Endodermal cell (in vitro differentiated cells): ENCODE results near the gene NKD2. TPM values are rescaled to one million over a fixed set of nuclear protein-coding genes. Genes with fewer than 3 reads are reported as not detected.

Experiments used
- DNase-seq: peaks from one replicate; pipeline ENCODE4 v3.0.0-alpha.2; 2017
- H3K27ac ChIP-seq: 2 replicates; pipeline ENCODE4 v1.5.1; 2013; ENCODE audit warnings: mild to moderate bottlenecking, low read depth, low read length, moderate library complexity
- H3K27me3 ChIP-seq: 2 replicates; pipeline ENCODE4 v1.6.1; 2013; ENCODE audit warnings: mild to moderate bottlenecking, low read length, moderate library complexity; ENCODE audit not compliant: insufficient read depth, control insufficient read depth, poor library complexity, severe bottlenecking
- H3K36me3 ChIP-seq: 2 replicates; pipeline ENCODE4 v1.7.0; 2013; ENCODE audit warnings: mild to moderate bottlenecking, low read length, moderate library complexity; ENCODE audit not compliant: control insufficient read depth, insufficient read depth
- H3K4me1 ChIP-seq: one replicate; pipeline ENCODE4 v1.7.0; 2013; ENCODE audit warnings: low read length; ENCODE audit not compliant: control insufficient read depth, insufficient read depth
- H3K4me3 ChIP-seq: 2 replicates; pipeline ENCODE4 v1.5.1; 2013; ENCODE audit warnings: mild to moderate bottlenecking, low read length, moderate library complexity
- H3K9ac ChIP-seq: 2 replicates; pipeline ENCODE4 v1.6.1; 2013; ENCODE audit warnings: mild to moderate bottlenecking, low read length, moderate library complexity; ENCODE audit not compliant: poor library complexity, severe bottlenecking; ENCODE audit errors: extremely low read depth
- H3K9me3 ChIP-seq: 2 replicates; pipeline ENCODE4 v1.6.1; 2013; ENCODE audit warnings: mild to moderate bottlenecking, low read length, moderate library complexity; ENCODE audit not compliant: control insufficient read depth
- H3K27ac Mint-ChIP-seq: 2 replicates; pipeline ENCODE4 v1.8.0; 2020; ENCODE audit warnings: mixed read lengths
- H3K27me3 Mint-ChIP-seq: 2 replicates; pipeline ENCODE4 v1.8.0; 2021; ENCODE audit warnings: mild to moderate bottlenecking, mixed read lengths; ENCODE audit not compliant: insufficient read depth
- H3K36me3 Mint-ChIP-seq: 2 replicates; pipeline ENCODE4 v1.8.0; 2020; ENCODE audit warnings: low read depth, mixed read lengths
- H3K4me1 Mint-ChIP-seq: 2 replicates; pipeline ENCODE4 v1.8.0; 2020; ENCODE audit warnings: mixed read lengths
- H3K4me3 Mint-ChIP-seq: 2 replicates; pipeline ENCODE4 v1.8.0; 2020; ENCODE audit warnings: mild to moderate bottlenecking, moderate library complexity, mixed read lengths
- H3K9me3 Mint-ChIP-seq: 2 replicates; pipeline ENCODE4 v1.8.0; 2020; ENCODE audit warnings: mild to moderate bottlenecking, mixed read lengths
- WGBS, 2 experiments: methylation state at CpG; one replicate each; pipeline versions ENCODE4 v1.1.5 to v1.1.7; 2013; ENCODE audit warnings: missing lambda C conversion rate in 2 of 2, mixed read lengths in 1 of 2; ENCODE audit not compliant: insufficient coverage in 1 of 2, insufficient read length in 1 of 2; 5-methylcytosine and 5-hydroxymethylcytosine counted together
- total RNA-seq, 2 donors: library from RNA; stranded (reverse); fragmentation: NEBNext Ultra II Directional in 1 of 2; extraction: Animal tissue kit (Norgen Biotek cat#: 25700) in 1 of 2; gene quantifications; 2 replicates in 1 of 2; 3 replicates in 1 of 2; pipeline ENCODE4 v1.2.1, GENCODE V29; 2021
- TF ChIP-seq, protein P1 (sequence below): fragments of 200-600 bp; sonication (generic); conservative IDR thresholded peaks from 2 replicates; pipeline ENCODE4 v1.5.0; 2021; ENCODE audit warnings: antibody characterized with exemption, mild to moderate bottlenecking

NKD2 gene
- total RNA-seq, 2 donors from 2014 or later, result 11.2 to 13.9 TPM

DNA sequence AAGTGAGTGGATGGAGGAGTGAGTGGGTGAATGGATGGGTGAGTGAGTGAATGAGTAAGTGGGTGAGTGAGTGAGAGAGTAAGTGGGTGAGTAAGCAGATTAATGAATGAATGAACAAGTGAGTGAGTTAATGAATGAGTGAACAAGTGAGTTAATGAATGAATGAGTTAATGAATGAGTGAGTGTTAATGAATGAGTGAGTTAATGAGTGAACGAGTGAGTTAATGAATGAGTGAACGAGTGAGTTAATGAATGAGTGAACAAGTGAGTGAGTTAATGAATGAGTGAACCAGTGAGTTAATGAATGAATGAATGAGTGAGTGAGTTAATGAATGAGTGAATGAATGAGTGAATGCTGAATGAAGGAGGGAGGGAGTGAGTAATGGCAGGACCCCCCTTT is 26.4 kb downstream of the NKD2 start:
- Mint-ChIP-seq H3K27me3 (no peaks in the 10 kb centered on the region), H3K4me1 (no peaks in the 10 kb centered on the region), H3K4me3 (no peak overlapping the region), H3K36me3 (peaks cover 19% of the 10 kb centered on the region), H3K27ac (no peak overlapping the region), H3K9me3 (peaks cover 8% of the 10 kb centered on the region)
- Histone ChIP-seq H3K4me3 (no peak overlapping the region), H3K36me3 (no peaks in the 10 kb centered on the region), H3K4me1 (no peaks in the 10 kb centered on the region), H3K27ac (no peak overlapping the region), H3K9me3 (no peaks in the 10 kb centered on the region), H3K9ac (no peak overlapping the region), H3K27me3 (no peaks in the 10 kb centered on the region)
- TF ChIP-seq, protein P1, sequence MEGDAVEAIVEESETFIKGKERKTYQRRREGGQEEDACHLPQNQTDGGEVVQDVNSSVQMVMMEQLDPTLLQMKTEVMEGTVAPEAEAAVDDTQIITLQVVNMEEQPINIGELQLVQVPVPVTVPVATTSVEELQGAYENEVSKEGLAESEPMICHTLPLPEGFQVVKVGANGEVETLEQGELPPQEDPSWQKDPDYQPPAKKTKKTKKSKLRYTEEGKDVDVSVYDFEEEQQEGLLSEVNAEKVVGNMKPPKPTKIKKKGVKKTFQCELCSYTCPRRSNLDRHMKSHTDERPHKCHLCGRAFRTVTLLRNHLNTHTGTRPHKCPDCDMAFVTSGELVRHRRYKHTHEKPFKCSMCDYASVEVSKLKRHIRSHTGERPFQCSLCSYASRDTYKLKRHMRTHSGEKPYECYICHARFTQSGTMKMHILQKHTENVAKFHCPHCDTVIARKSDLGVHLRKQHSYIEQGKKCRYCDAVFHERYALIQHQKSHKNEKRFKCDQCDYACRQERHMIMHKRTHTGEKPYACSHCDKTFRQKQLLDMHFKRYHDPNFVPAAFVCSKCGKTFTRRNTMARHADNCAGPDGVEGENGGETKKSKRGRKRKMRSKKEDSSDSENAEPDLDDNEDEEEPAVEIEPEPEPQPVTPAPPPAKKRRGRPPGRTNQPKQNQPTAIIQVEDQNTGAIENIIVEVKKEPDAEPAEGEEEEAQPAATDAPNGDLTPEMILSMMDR, result no peak
- DNase-seq, result no peak
- WGBS, 2 experiments, result 86 to 97% methylated on average over 2 of the region's 2 CpGs

DNA sequence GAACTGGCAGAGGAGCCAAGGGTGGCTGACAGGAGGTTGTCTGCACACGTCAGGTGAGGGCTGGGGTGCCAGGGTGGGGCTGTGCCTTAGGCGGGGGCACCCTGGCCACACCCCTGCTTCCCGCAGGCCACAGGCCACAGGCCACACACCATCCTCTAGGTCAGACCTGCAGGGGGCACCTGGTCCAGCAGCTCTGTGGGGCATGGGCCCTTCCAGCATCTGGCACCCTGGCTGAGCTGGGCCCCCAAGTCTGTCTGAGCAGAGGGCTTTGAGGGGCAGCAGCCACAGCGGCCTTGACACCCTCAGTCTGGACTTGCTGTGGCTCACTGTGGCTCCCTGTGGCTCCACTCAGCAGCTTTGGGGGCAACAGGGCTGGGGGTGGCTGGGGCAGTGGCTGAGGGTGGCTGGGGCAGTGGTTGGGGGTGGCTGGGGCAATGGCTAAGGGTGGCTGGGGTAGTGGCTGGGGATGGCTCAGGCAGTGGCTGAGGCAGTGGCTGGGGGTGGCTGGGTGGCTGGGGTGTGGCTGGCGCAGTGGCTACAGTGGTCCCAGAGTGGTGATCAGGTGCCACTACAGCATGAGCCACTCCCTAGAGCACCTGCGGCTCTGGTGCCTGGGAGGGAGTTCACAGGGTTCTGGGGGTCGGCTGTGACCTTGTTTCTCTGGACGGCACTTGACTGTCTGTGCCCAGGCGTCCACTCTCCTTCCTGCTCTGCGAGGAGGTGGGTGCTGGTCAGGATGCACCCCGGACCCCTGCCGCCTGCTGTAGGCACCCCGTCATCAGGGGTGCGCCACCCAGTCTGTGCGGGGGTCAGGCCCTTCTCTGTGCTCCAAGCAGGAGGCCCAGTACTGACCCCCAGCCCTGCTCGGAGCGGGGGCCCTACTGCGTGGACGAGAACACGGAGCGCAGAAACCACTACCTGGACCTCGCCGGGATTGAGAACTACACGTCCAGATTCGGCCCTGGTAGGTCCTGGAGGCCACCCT is 27.1 kb downstream of the NKD2 start:
- WGBS, 2 experiments, result 93 to 96% methylated on average over 16 to 25 of the region's 25 CpGs

DNA sequence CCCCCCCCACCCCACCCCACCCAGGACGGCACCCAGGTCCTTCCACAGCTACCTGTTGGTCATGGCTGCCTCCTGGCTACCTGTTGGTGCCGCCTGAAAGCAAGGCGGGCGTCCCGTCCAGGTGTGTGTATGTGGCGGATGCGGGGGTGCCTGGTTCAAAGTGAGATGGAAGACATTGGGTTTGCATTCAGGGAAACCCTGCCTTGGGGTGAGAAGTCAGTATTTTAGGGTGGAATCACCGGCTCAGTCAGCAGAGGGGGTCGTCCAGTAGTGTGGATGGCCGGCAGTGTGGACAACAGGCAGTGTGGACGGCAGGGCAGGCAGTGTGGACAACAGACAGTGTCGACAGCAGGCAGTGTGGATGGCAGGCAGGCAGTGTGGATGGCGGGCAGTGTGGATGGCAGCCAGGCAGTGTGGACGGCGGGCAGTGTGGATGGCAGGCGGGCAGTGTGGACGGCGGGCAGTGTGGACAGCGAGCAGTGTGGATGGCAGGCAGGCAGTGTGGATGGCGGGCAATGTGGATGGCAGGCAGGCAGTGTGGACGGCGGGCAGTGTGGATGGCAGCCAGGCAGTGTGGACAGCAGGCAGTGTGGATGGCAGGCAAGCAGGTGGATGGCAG is 28.0 kb downstream of the NKD2 start:
- Histone ChIP-seq H3K9me3 (no peaks in the 10 kb centered on the region), H3K27me3 (no peaks in the 10 kb centered on the region), H3K4me3 (no peak overlapping the region), H3K27ac (no peak overlapping the region), H3K36me3 (no peaks in the 10 kb centered on the region), H3K4me1 (no peaks in the 10 kb centered on the region), H3K9ac (no peak overlapping the region)
- TF ChIP-seq, protein P1, result no peak
- no peak overlapping the region for H3K27ac Mint-ChIP-seq
- H3K36me3 Mint-ChIP-seq, result peaks cover 32% of the 10 kb centered on the region
- DNase-seq, result no peak
- peaks cover 23% of the 10 kb centered on the region for H3K9me3 Mint-ChIP-seq
- H3K4me1 Mint-ChIP-seq, result no peaks in the 10 kb centered on the region
- no peaks in the 10 kb centered on the region for H3K27me3 Mint-ChIP-seq
- WGBS, 2 experiments, result 93 to 99% methylated on average over 14 to 21 of the region's 22 CpGs
- no peak overlapping the region for H3K4me3 Mint-ChIP-seq

More for the DNA sequence above, 27.1 kb downstream of the NKD2 start:
- no peak overlapping the region for H3K4me3 Mint-ChIP-seq
- no peak overlapping the region for H3K9ac ChIP-seq
- H3K4me1 ChIP-seq, result no peaks in the 10 kb centered on the region
- H3K4me1 Mint-ChIP-seq, result no peaks in the 10 kb centered on the region
- H3K27ac Mint-ChIP-seq, result no peak overlapping the region
- H3K4me3 ChIP-seq, result no peak overlapping the region
- H3K36me3 ChIP-seq, result no peaks in the 10 kb centered on the region
- H3K9me3 Mint-ChIP-seq, result peaks cover 14% of the 10 kb centered on the region
- no peak overlapping the region for H3K27ac ChIP-seq
- TF ChIP-seq, protein P1, result no peak
- no peaks in the 10 kb centered on the region for H3K27me3 ChIP-seq
- no peaks in the 10 kb centered on the region for H3K27me3 Mint-ChIP-seq
- DNase-seq, result no peak
- H3K9me3 ChIP-seq, result no peaks in the 10 kb centered on the region
- H3K36me3 Mint-ChIP-seq, result peaks cover 27% of the 10 kb centered on the region
